ENCODE measurements around the gene MAT2A. TPM values are rescaled to one million over a fixed set of nuclear protein-coding genes. Genes with fewer than 3 reads are reported as not detected.

The MAT2A gene
- total and polyA plus RNA-seq, 10 of the 15 experiments (the other 5 are each of a cell fraction or from before 2014, with no cell fraction given) = 97.6 to 408 (median 290) TPM

- no peak for TF ChIP-seq ELK1 (IDR thresholded peaks at IDR 0.05; ENCODE audit: low read depth, low read length)
- TF ChIP-seq KDM1A (IDR thresholded peaks at IDR 0.05; ENCODE audit: borderline replicate concordance) = no peak
These were observed 13.0 kb downstream of the MAT2A start (continued) for GRCh38 chr2:85551698-85552678.

- H2AFZ ChIP-seq (ENCODE audit: control insufficient read depth, low read depth, low read length) = no peak overlapping the region
- no peaks in the 10 kb centered on the region for H3K4me1 ChIP-seq (ENCODE audit: control insufficient read depth, insufficient read depth, low read length)
- H3K4me3 ChIP-seq = no peak overlapping the region
- in situ Hi-C loops (cut with MboI) (no loop called here), intact Hi-C loops (cut with micrococcal nuclease; ENCODE audit: unreplicated experiment) (loop anchor here (5.0 kb wide), 2 partner anchors 226 to 251 kb away; partner anchors contain the start of gene TGOLN2)
- no peak overlapping the region for H3K4me2 ChIP-seq (ENCODE audit: control insufficient read depth, insufficient read depth)
- no peaks in the 10 kb centered on the region for H3K9me3 ChIP-seq (replicated peaks; ENCODE audit: control insufficient read depth, insufficient read depth, low read length)
- CTCF ChIA-PET = interaction anchor here (0.6 to 10.4 kb wide), 10 partner anchors 8 to 209 kb away, joined by 3 to 336 read pairs (median 4); partner anchors contain the start of genes GGCX, MAT2A, RNF181 and SH2D6
- ATAC-seq = no peak
- H4K20me1 ChIP-seq (ENCODE audit: control insufficient read depth, insufficient read depth) = no peaks in the 10 kb centered on the region
- POLR2A ChIA-PET = interaction anchor here (1.6 kb wide), 1 partner anchor 14 kb away, joined by 5 read pairs; the partner anchor contains the start of gene MAT2A
- no TSS peak for BruUV-seq (replicated peaks)
- H3K27ac ChIP-seq (ENCODE audit: control insufficient read depth, insufficient read depth) = no peak overlapping the region
- no peak for DNase-seq (ENCODE audit: low read depth, low spot score)
- H3K79me2 ChIP-seq (ENCODE audit: control insufficient read depth, insufficient read depth, low read length) = no peaks in the 10 kb centered on the region
- H3K27me3 ChIP-seq (replicated peaks in 1 of 2; ENCODE audit: control insufficient read depth in 2 of 2, insufficient read depth in 2 of 2, low read length in 1 of 2) = no peaks in the 10 kb centered on the region
- no peak for FAIRE-seq
- TF ChIP-seq POU2F2 (IDR thresholded peaks at IDR 0.05; ENCODE audit: borderline replicate concordance, low read depth, low read length) = no peak
- TF ChIP-seq ELK1 (IDR thresholded peaks at IDR 0.05; ENCODE audit: low read depth, low read length) = no peak
- TF ChIP-seq ZNF592 (IDR thresholded peaks at IDR 0.05) = no peak
- no peak for TF ChIP-seq BRCA1 (IDR thresholded peaks at IDR 0.05; ENCODE audit: low read depth, low read length)
- no peak for TF ChIP-seq RAD51 (IDR thresholded peaks at IDR 0.05)
- TF ChIP-seq YY1 (IDR thresholded peaks at IDR 0.05; ENCODE audit: low read depth, low read length) = no peak
- no peak for TF ChIP-seq E2F8 (IDR thresholded peaks at IDR 0.05; ENCODE audit: low read depth, partially characterized antibody)
- TF ChIP-seq SMC3 (IDR thresholded peaks at IDR 0.05; ENCODE audit: borderline replicate concordance, low read length) = no peak
- H3K36me3 ChIP-seq (ENCODE audit: control insufficient read depth in 2 of 2, insufficient read depth in 2 of 2, low read length in 1 of 2) = peaks cover 8 to 20% of the 10 kb centered on the region in 2 experiments
- RAD21 ChIA-PET (ENCODE audit: unreplicated experiment) = interaction anchor here (0.6 to 7.7 kb wide), 6 partner anchors 8 to 148 kb away, joined by 3 to 179 read pairs (median 9); partner anchors contain the start of genes GGCX, MAT2A and SH2D6
- no peak overlapping the region for H3K9ac ChIP-seq (ENCODE audit: control insufficient read depth, insufficient read depth, low read length)
- SMC1A ChIA-PET (ENCODE audit: uncharacterized antibody, unreplicated experiment) = interaction anchor here (3.8 to 6.3 kb wide), 3 partner anchors 13 to 163 kb away, joined by 56 to 201 read pairs (median 86); partner anchors contain the start of genes MAT2A and SH2D6
- 80% methylated on average over 6 of the region's 6 CpGs for WGBS (ENCODE audit: insufficient coverage, insufficient replicate concordance, low lambda C conversion rate, missing lambda C conversion rate)
These were observed 14.2 kb downstream of the MAT2A start for GRCh38 chr2:85553184-85553583.
